BJ (cell line): ENCODE measurements around the gene NHLRC4. TPM values are rescaled to one million over a fixed set of nuclear protein-coding genes. Genes with fewer than 3 reads are reported as not detected.

Experiments
- CTCF ChIA-PET: fragments of 350-600 bp; formaldehyde crosslinking; extraction: SDS; loops from one replicate; lab custom pipeline; 2021; ENCODE audit warnings: antibody characterized with exemption, inconsistent platforms; lab: Yijun Ruan, JAX
- POLR2A ChIA-PET: fragments of 300-600 bp; sonication (Branson Sonifier 250); formaldehyde crosslinking; extraction: SDS; loops from one replicate; lab custom pipeline; 2021; ENCODE audit warnings: antibody characterized with exemption; lab: Charles Lee
- DNase-seq: peaks from one replicate; pipeline ENCODE4 v3.0.0-alpha.2; 2011; ENCODE audit warnings: low read depth
- H3K27me3 ChIP-seq: 2 replicates; pipeline ENCODE4 v1.6.0; 2011; ENCODE audit warnings: low read length; ENCODE audit not compliant: control insufficient read depth, insufficient read depth
- H3K36me3 ChIP-seq: 2 replicates; pipeline ENCODE4 v1.5.1; 2011; ENCODE audit warnings: low read length; ENCODE audit not compliant: control insufficient read depth, insufficient read depth
- H3K4me3 ChIP-seq: 2 replicates; pipeline ENCODE4 v1.5.1; 2011; ENCODE audit warnings: low read depth, mild to moderate bottlenecking, control low read depth, low read length
- polyA plus RNA-seq: library from polyadenylated mRNA; depleted of rRNA; stranded (reverse); fragments of >200 nt; gene quantifications from 2 replicates; pipeline ENCODE4 v1.2.3, GENCODE V29; 2011
- TF ChIP-seq, protein P1 (sequence below): IDR thresholded peaks from 2 replicates; pipeline ENCODE4 v1.5.1; 2011; ENCODE audit warnings: low read depth, mild to moderate bottlenecking, control low read depth, inconsistent platforms, low read length, moderate library complexity; ENCODE audit not compliant: insufficient read depth

NHLRC4 gene
- polyA plus RNA-seq, 1 experiment = 0.66 TPM

- CTCF ChIA-PET = interaction anchor here (0.6 kb wide), 1 partner anchor 74 kb away, joined by 3 read pairs; no protein-coding TSS in a partner anchor
- H3K36me3 ChIP-seq = peaks cover 11% of the 10 kb centered on the region
- H3K27me3 ChIP-seq = no peaks in the 10 kb centered on the region
- no peak for DNase-seq
- POLR2A ChIA-PET = no interaction called here
- TF ChIP-seq, protein P1, sequence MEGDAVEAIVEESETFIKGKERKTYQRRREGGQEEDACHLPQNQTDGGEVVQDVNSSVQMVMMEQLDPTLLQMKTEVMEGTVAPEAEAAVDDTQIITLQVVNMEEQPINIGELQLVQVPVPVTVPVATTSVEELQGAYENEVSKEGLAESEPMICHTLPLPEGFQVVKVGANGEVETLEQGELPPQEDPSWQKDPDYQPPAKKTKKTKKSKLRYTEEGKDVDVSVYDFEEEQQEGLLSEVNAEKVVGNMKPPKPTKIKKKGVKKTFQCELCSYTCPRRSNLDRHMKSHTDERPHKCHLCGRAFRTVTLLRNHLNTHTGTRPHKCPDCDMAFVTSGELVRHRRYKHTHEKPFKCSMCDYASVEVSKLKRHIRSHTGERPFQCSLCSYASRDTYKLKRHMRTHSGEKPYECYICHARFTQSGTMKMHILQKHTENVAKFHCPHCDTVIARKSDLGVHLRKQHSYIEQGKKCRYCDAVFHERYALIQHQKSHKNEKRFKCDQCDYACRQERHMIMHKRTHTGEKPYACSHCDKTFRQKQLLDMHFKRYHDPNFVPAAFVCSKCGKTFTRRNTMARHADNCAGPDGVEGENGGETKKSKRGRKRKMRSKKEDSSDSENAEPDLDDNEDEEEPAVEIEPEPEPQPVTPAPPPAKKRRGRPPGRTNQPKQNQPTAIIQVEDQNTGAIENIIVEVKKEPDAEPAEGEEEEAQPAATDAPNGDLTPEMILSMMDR = no peak
- H3K4me3 ChIP-seq = peak within 1 kb of the TSS; percentile 73
Observed at GRCh38 chr16:527015-527903, 39.5 kb upstream of the NHLRC4 start, which contains the start of gene CAPN15. TSS of gene CAPN15 (plus strand) at chr16:527712. CDS start at chr16:546839, 19,127 bp downstream.

GRCh38 chr16:528111-529011 lies 38.4 kb upstream of the NHLRC4 start:
- ChIA-PET CTCF (no interaction called here), POLR2A (no interaction called here)
- TF ChIP-seq, protein P1 = no peak

GRCh38 chr16:529012-529575 lies 37.7 kb upstream of the NHLRC4 start:
- CTCF ChIA-PET = no interaction called here
- peaks cover 11% of the 10 kb centered on the region for H3K36me3 ChIP-seq
- TF ChIP-seq, protein P1 = no peak
- peak overlapping the region; percentile 73 for H3K4me3 ChIP-seq
- H3K27me3 ChIP-seq = no peaks in the 10 kb centered on the region
- DNase-seq = no peak
- POLR2A ChIA-PET = no interaction called here

More at GRCh38 chr16:528111-529011, 38.4 kb upstream of the NHLRC4 start:
- no peak for DNase-seq
- Histone ChIP-seq H3K27me3 (no peaks in the 10 kb centered on the region), H3K4me3 (peak overlapping the region; percentile 73), H3K36me3 (peaks cover 11% of the 10 kb centered on the region)

DNA sequence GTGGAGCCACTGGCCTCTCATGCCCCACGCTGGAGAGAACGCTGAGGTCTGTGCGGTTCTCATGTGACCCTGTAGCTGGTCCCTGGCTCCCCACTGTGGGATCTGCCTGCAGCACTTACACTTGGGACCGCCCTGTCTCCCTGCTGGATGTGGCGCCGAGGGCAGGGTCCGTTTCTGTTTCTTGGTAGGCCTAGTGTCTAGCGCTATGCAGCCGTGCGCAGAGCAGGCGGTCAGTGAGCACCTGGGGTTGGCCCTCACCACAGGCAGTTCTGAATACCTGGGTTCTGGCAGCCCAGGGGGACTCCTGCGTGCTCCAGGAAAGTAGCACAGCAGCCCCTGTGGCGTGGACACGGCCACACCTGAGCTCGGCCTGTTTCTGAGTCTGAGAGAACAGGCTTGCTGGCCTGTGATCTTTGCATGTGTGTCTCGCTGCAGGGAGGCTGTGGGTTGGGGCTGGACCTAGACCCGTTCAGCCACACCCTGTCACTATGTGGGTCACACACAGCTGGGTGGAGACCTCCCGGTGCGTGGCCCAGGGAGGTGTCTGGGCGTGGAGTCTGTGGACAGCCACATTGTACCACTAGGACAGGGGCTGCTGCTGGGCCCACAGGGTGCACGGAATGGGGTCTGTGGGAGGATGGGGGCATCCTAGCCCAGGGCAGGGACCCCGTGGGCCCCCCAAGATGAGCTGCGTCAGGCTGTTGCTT lies 36.5 kb upstream of the NHLRC4 start:
- no peak overlapping the region for H3K4me3 ChIP-seq
- H3K27me3 ChIP-seq = no peaks in the 10 kb centered on the region
- no peak for DNase-seq
- TF ChIP-seq, protein P1 = no peak
- peaks cover 9% of the 10 kb centered on the region for H3K36me3 ChIP-seq
- CTCF ChIA-PET = no interaction called here
- POLR2A ChIA-PET = no interaction called here
